DND-41 (cell line): ENCODE measurements around the gene TMEM209.
"Not testable (repeated sequence)": the region's sequence is repeated elsewhere in the genome, so short reads cannot be mapped to it uniquely, and the experiment has no call there.

ENCODE experiments used
- ATAC-seq: fragments of 200-7000 bp; cut with Tn5 transposase; 3 replicates; pipeline ENCODE4 v1.9.1; 2021; ENCODE audit warnings: low read depth; ENCODE audit not compliant: insufficient read depth
- DNase-seq: peaks from one replicate; pipeline ENCODE4 v3.0.0-alpha.2; 2020
- H2AFZ ChIP-seq: 2 replicates; pipeline ENCODE4 v1.6.0; 2012; ENCODE audit warnings: low read depth, low read length
- H3K27ac ChIP-seq: 2 replicates; pipeline ENCODE4 v1.5.1; 2012; ENCODE audit warnings: low read length, inconsistent platforms
- H3K27me3 ChIP-seq: fragments of 200-600 bp; sonication (generic); 2 replicates; pipeline ENCODE4 v1.6.0; 2012; ENCODE audit warnings: low read length, mild to moderate bottlenecking, inconsistent platforms; ENCODE audit not compliant: insufficient read depth, poor library complexity
- H3K36me3 ChIP-seq: 2 replicates; pipeline ENCODE4 v1.5.1; 2012; ENCODE audit warnings: low read length, inconsistent platforms; ENCODE audit not compliant: insufficient read depth
- H3K4me1 ChIP-seq: 2 replicates; pipeline ENCODE4 v1.5.1; 2012; ENCODE audit warnings: mild to moderate bottlenecking, low read length; ENCODE audit not compliant: insufficient read depth
- H3K4me2 ChIP-seq: 2 replicates; pipeline ENCODE4 v1.6.0; 2012; ENCODE audit warnings: mild to moderate bottlenecking, moderate library complexity, low read length, inconsistent platforms; ENCODE audit not compliant: insufficient read depth
- H3K4me3 ChIP-seq, 2 experiments: fragments of 200-600 bp in 1 of 2; shearing (Covaris generic) in 1 of 2; 2 replicates each; pipeline ENCODE4 v1.5.1; 2012 to 2016; ENCODE audit warnings: inconsistent platforms in 2 of 2, low read length in 2 of 2, mild to moderate bottlenecking in 2 of 2, low read depth in 1 of 2, moderate library complexity in 1 of 2
- H3K79me2 ChIP-seq: 2 replicates; pipeline ENCODE4 v1.6.0; 2012; ENCODE audit warnings: low read length, inconsistent platforms; ENCODE audit not compliant: insufficient read depth
- H3K9ac ChIP-seq: 2 replicates; pipeline ENCODE4 v1.6.0; 2012; ENCODE audit warnings: low read depth, mild to moderate bottlenecking, inconsistent platforms, low read length, moderate library complexity
- H3K9me3 ChIP-seq: 2 replicates; pipeline ENCODE4 v1.5.1; 2012; ENCODE audit warnings: low read length, moderate library complexity, mild to moderate bottlenecking, inconsistent platforms; ENCODE audit not compliant: insufficient read depth, severe bottlenecking
- H4K20me1 ChIP-seq: 2 replicates; pipeline ENCODE4 v1.6.0; 2012; ENCODE audit warnings: low read length; ENCODE audit not compliant: insufficient read depth
- CTCF ChIP-seq: IDR thresholded peaks from 2 replicates; pipeline ENCODE4 v1.5.1; 2012; ENCODE audit warnings: borderline replicate concordance, low read length, moderate library complexity, mild to moderate bottlenecking; ENCODE audit not compliant: poor library complexity, severe bottlenecking; ENCODE audit errors: extremely low read depth
- EZH2 ChIP-seq: IDR thresholded peaks from 3 replicates; pipeline ENCODE4 v1.6.1; 2012; ENCODE audit warnings: borderline replicate concordance, low read depth, mild to moderate bottlenecking, moderate library complexity, low read length, inconsistent platforms; ENCODE audit not compliant: severe bottlenecking

TMEM209 gene

GRCh38 chr7:130227883-130228575 lies 22.8 kb upstream of the TMEM209 start:
- no peak for TF ChIP-seq EZH2
- H3K9ac ChIP-seq, result no peak overlapping the region
- H3K27me3 ChIP-seq, result no peaks in the 10 kb centered on the region
- no peak overlapping the region for H3K4me3 ChIP-seq
- no peaks in the 10 kb centered on the region for H3K36me3 ChIP-seq
- DNase-seq (no peak), ATAC-seq (no peak)
- H4K20me1 ChIP-seq, result no peaks in the 10 kb centered on the region
- H3K9me3 ChIP-seq, result no peaks in the 10 kb centered on the region
- H3K4me2 ChIP-seq, result no peak overlapping the region
- H3K79me2 ChIP-seq, result no peaks in the 10 kb centered on the region
- H3K27ac ChIP-seq, result no peak overlapping the region
- H2AFZ ChIP-seq, result no peak overlapping the region
- no peaks in the 10 kb centered on the region for H3K4me1 ChIP-seq

- H3K27me3 ChIP-seq, result no peaks in the 10 kb centered on the region
- H2AFZ ChIP-seq, result no peak overlapping the region; the same call in 1 of the 2 replicates
- H4K20me1 ChIP-seq, result no peaks in the 10 kb centered on the region
- no peaks in the 10 kb centered on the region for H3K9me3 ChIP-seq
- H3K79me2 ChIP-seq, result no peaks in the 10 kb centered on the region
- TF ChIP-seq CTCF (no peak), EZH2 (no peak)
- H3K9ac ChIP-seq, result no peak overlapping the region
- H3K4me2 ChIP-seq, result no peak overlapping the region
- H3K4me3 ChIP-seq, result no peak overlapping the region
- no peak for ATAC-seq
- H3K27ac ChIP-seq, result no peak overlapping the region
- no peaks in the 10 kb centered on the region for H3K36me3 ChIP-seq
- H3K4me1 ChIP-seq, result no peaks in the 10 kb centered on the region
- DNase-seq, result no peak
Observed at GRCh38 chr7:130226333-130226732, 21.1 kb upstream of the TMEM209 start.

- H3K4me2 ChIP-seq, H4K20me1 ChIP-seq, H2AFZ ChIP-seq, H3K27ac ChIP-seq, H3K9me3 ChIP-seq, H3K9ac ChIP-seq, H3K36me3 ChIP-seq, H3K79me2 ChIP-seq, H3K4me1 ChIP-seq, DNase-seq, H3K4me3 ChIP-seq, ATAC-seq, H3K27me3 ChIP-seq: not testable (repeated sequence)
Observed at GRCh38 chr7:130224923-130225322, 19.7 kb upstream of the TMEM209 start.

- Histone ChIP-seq H3K36me3 (no peaks in the 10 kb centered on the region), H2AFZ (no peak overlapping the region), H3K27me3 (no peaks in the 10 kb centered on the region), H3K9me3 (no peaks in the 10 kb centered on the region), H3K79me2 (no peaks in the 10 kb centered on the region), H4K20me1 (no peaks in the 10 kb centered on the region), H3K4me3 (no peak overlapping the region), H3K27ac (no peak overlapping the region), H3K4me1 (no peaks in the 10 kb centered on the region), H3K4me2 (no peak overlapping the region), H3K9ac (no peak overlapping the region)
- no peak for DNase-seq
- TF ChIP-seq CTCF (no peak), EZH2 (no peak)
- ATAC-seq, result no peak
Observed at GRCh38 chr7:130224210-130224609, 19.0 kb upstream of the TMEM209 start.
